Keratinocyte (primary cell): ENCODE results near the gene PIK3IP1. TPM values are rescaled to one million over a fixed set of nuclear protein-coding genes. Genes with fewer than 3 reads are reported as not detected.

ENCODE experiments used
- DNase-seq: peaks from one replicate; pipeline ENCODE4 v3.0.0-alpha.2; 2011; ENCODE audit warnings: low read depth, missing footprints, low spot score
- FAIRE-seq: peaks from 2 replicates; lab custom pipeline; 2011; peaks lifted over from hg19 to GRCh38; lab: Jason Lieb, UNC
- H2AFZ ChIP-seq: 2 replicates; pipeline ENCODE4 v1.6.0; 2012; ENCODE audit warnings: low read length, control low read depth, inconsistent platforms; ENCODE audit not compliant: control insufficient read depth
- H3K27ac ChIP-seq: 2 replicates; pipeline ENCODE4 v1.5.1; 2011; ENCODE audit warnings: low read length; ENCODE audit not compliant: control insufficient read depth, insufficient read depth
- H3K27me3 ChIP-seq: 3 replicates; pipeline ENCODE4 v1.6.0; 2011; ENCODE audit warnings: low read length; ENCODE audit not compliant: control insufficient read depth, insufficient read depth; ENCODE audit errors: extremely low read depth
- H3K36me3 ChIP-seq, 2 experiments: 2 replicates in 1 of 2; 3 replicates in 1 of 2; pipeline ENCODE4 v1.5.1; 2011; ENCODE audit warnings: low read length in 2 of 2, mild to moderate bottlenecking in 1 of 2; ENCODE audit not compliant: control insufficient read depth in 2 of 2, insufficient read depth in 2 of 2; ENCODE audit errors: extremely low read depth in 1 of 2
- H3K4me1 ChIP-seq: 3 replicates; pipeline ENCODE4 v1.5.1; 2011; ENCODE audit warnings: low read length; ENCODE audit not compliant: control insufficient read depth, insufficient read depth; ENCODE audit errors: extremely low read depth
- H3K4me2 ChIP-seq: 3 replicates; pipeline ENCODE4 v1.6.0; 2011; ENCODE audit warnings: low read depth, low read length; ENCODE audit not compliant: control insufficient read depth, insufficient read depth; ENCODE audit errors: extremely low read depth
- H3K4me3 ChIP-seq, 3 experiments: fragments of 200-600 bp in 1 of 3; sonication (generic) in 1 of 3; 2 replicates in 2 of 3; 3 replicates in 1 of 3; pipeline ENCODE4 v1.5.1; 2011 to 2016; ENCODE audit warnings: low read length in 3 of 3, mild to moderate bottlenecking in 3 of 3, control low read depth in 2 of 3, inconsistent platforms in 1 of 3, low read depth in 1 of 3, mixed read lengths in 1 of 3, mixed run types in 1 of 3, moderate library complexity in 1 of 3; ENCODE audit not compliant: control insufficient read depth in 2 of 3, insufficient read depth in 2 of 3; ENCODE audit errors: extremely low read depth in 1 of 3
- H3K79me2 ChIP-seq: 2 replicates; pipeline ENCODE4 v1.6.0; 2012; ENCODE audit warnings: low read length; ENCODE audit not compliant: control insufficient read depth, insufficient read depth
- H3K9ac ChIP-seq: 3 replicates; pipeline ENCODE4 v1.6.0; 2011; ENCODE audit warnings: low read length; ENCODE audit not compliant: control insufficient read depth, insufficient read depth; ENCODE audit errors: extremely low read depth
- H3K9me1 ChIP-seq: 3 replicates; pipeline ENCODE4 v1.6.0; 2011; ENCODE audit warnings: low read length; ENCODE audit not compliant: control insufficient read depth, insufficient read depth; ENCODE audit errors: extremely low read depth
- H3K9me3 ChIP-seq: 2 replicates; pipeline ENCODE4 v1.5.1; 2012; ENCODE audit warnings: low read depth, low read length; ENCODE audit not compliant: control insufficient read depth
- H4K20me1 ChIP-seq: 3 replicates; pipeline ENCODE4 v1.6.0; 2011; ENCODE audit warnings: low read length; ENCODE audit not compliant: control insufficient read depth, insufficient read depth; ENCODE audit errors: extremely low read depth
- EZH2 ChIP-seq: IDR thresholded peaks from one replicate; pipeline ENCODE4 v1.6.1; 2012; ENCODE audit warnings: inconsistent platforms, mild to moderate bottlenecking, low read length, moderate library complexity
- dilution Hi-C: fragments of 300-500 bp; cut with MboI; formaldehyde crosslinking; loops from one replicate; pipeline ENCODE4 v1.7.0; 2020; ENCODE audit warnings: low sequenced_read_pairs; ENCODE audit not compliant: extremely low pct_ligation_motif_present
- polyA plus RNA-seq, 5 experiments: library from polyadenylated mRNA; depleted of rRNA in 3 of 5; stranded (reverse) in 3 of 5; stranded (forward) in 1 of 5; unstranded in 1 of 5; fragments of >200 nt; gene quantifications; 1 replicate in 1 of 5; 2 replicates in 3 of 5; 3 replicates in 1 of 5; pipeline versions ENCODE4 v1.2.1 to v1.2.3, GENCODE V29; 2011 to 2012; ENCODE audit warnings: missing spikeins in 2 of 5, low read depth in 1 of 5, low replicate concordance in 1 of 5
- TF ChIP-seq, protein P1 (sequence below), 3 experiments: IDR thresholded peaks in 1 of 3; conservative IDR thresholded peaks in 1 of 3; optimal IDR thresholded peaks in 1 of 3; 2 replicates in 2 of 3; 3 replicates in 1 of 3; pipeline versions ENCODE3 to v1.5.1; 2011; ENCODE audit warnings: low read length in 3 of 3, mild to moderate bottlenecking in 3 of 3, moderate library complexity in 2 of 3, control low read depth in 1 of 3, inconsistent platforms in 1 of 3; ENCODE audit not compliant: insufficient read depth in 2 of 3; ENCODE audit errors: extremely low read depth in 1 of 3

PIK3IP1 gene
- polyA plus RNA-seq, 1 donor (not counting 4 experiments of a cell fraction or from before 2014, with no cell fraction given): 13.3 TPM

GRCh38 chr22:31302006-31302405, 9.7 kb upstream of the PIK3IP1 start:
- H3K4me2 ChIP-seq: no peak overlapping the region
- TF ChIP-seq, protein P1, sequence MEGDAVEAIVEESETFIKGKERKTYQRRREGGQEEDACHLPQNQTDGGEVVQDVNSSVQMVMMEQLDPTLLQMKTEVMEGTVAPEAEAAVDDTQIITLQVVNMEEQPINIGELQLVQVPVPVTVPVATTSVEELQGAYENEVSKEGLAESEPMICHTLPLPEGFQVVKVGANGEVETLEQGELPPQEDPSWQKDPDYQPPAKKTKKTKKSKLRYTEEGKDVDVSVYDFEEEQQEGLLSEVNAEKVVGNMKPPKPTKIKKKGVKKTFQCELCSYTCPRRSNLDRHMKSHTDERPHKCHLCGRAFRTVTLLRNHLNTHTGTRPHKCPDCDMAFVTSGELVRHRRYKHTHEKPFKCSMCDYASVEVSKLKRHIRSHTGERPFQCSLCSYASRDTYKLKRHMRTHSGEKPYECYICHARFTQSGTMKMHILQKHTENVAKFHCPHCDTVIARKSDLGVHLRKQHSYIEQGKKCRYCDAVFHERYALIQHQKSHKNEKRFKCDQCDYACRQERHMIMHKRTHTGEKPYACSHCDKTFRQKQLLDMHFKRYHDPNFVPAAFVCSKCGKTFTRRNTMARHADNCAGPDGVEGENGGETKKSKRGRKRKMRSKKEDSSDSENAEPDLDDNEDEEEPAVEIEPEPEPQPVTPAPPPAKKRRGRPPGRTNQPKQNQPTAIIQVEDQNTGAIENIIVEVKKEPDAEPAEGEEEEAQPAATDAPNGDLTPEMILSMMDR (optimal IDR thresholded peaks at IDR 0.05 in 1 of 3, IDR thresholded peaks at IDR 0.05 in 1 of 3, conservative IDR thresholded peaks at IDR 0.05 in 1 of 3; ENCODE audit: extremely low read depth in 1 of 3, insufficient read depth in 2 of 3, low read length in 3 of 3): no peak
- TF ChIP-seq EZH2: no peak
- no peaks in the 10 kb centered on the region for H3K9me3 ChIP-seq
- dilution Hi-C loops: no loop called here
- H3K36me3 ChIP-seq: no peaks in the 10 kb centered on the region
- no peak overlapping the region for H2AFZ ChIP-seq
- no peak for FAIRE-seq
- H3K9me1 ChIP-seq: no peaks in the 10 kb centered on the region
- H3K79me2 ChIP-seq: no peaks in the 10 kb centered on the region
- no peak overlapping the region for H3K4me3 ChIP-seq
- H3K27ac ChIP-seq: no peak overlapping the region
- H3K4me1 ChIP-seq: peaks cover 14% of the 10 kb centered on the region
- H3K9ac ChIP-seq: no peak overlapping the region
- no peak for DNase-seq
- no peaks in the 10 kb centered on the region for H3K27me3 ChIP-seq
- no peaks in the 10 kb centered on the region for H4K20me1 ChIP-seq

DNA sequence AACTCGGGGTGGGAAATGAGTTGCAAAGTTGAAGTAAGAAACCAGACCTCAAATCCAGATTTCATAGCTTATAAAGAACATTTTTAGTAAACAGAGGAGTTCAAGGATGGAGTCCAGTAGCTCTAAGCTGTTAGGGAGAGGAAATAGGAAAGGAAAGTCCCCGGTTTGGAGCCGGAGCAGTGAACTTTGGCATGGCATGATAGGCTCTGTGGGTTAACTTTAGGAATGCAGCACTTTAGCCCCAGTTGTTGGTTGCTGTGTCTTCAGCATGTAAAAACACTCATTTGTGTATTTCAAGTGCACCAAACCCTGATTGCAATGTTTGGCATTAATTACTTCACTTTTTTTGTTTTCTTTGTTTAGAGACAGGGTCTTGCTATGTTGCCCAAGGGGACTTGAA, 8.6 kb upstream of the PIK3IP1 start:
- H3K4me3 ChIP-seq: no peak overlapping the region
- no peaks in the 10 kb centered on the region for H3K36me3 ChIP-seq
- H3K27ac ChIP-seq: no peak overlapping the region
- DNase-seq (no peak), FAIRE-seq (no peak)
- H3K9ac ChIP-seq: no peak overlapping the region
- H3K9me1 ChIP-seq: no peaks in the 10 kb centered on the region
- H3K4me2 ChIP-seq: no peak overlapping the region
- dilution Hi-C loops: no loop called here
- H3K9me3 ChIP-seq: no peaks in the 10 kb centered on the region
- TF ChIP-seq EZH2: no peak
- TF ChIP-seq, protein P1 (optimal IDR thresholded peaks at IDR 0.05 in 1 of 3, IDR thresholded peaks at IDR 0.05 in 1 of 3, conservative IDR thresholded peaks at IDR 0.05 in 1 of 3; ENCODE audit: extremely low read depth in 1 of 3, insufficient read depth in 2 of 3, low read length in 3 of 3): no peak
- H2AFZ ChIP-seq: no peak overlapping the region
- no peaks in the 10 kb centered on the region for H3K27me3 ChIP-seq
- peaks cover 14% of the 10 kb centered on the region for H3K4me1 ChIP-seq
- H4K20me1 ChIP-seq: no peaks in the 10 kb centered on the region
- H3K79me2 ChIP-seq: no peaks in the 10 kb centered on the region
